ENCODE data around the gene SLPI. TPM values are rescaled to one million over a fixed set of nuclear protein-coding genes. Genes with fewer than 3 reads are reported as not detected.

SLPI gene
- total and polyA plus RNA-seq, 2 of the 13 experiments (the other 11 are each of a cell fraction or from before 2014, with no cell fraction given), result 0.13 TPM; not detected in 1

DNA sequence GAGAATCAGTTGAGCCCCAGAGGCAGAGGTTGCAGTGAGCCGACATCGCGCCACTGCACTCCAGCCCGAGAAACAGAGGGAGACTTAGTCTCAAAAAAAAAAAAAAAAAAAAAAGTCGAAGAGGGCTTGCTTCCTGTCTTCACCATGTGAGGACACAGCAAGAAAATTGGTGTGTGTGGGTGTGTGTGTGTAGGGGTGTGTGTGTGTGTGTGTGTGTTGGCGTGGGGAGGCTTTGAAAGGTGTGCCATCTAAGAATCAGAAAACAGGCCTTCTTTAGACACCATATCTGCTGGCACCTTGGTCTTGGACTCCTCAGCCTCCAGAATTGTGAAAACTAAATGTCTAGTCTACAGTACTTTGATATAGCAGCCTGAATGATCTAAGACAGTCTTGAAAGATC is 45.4 kb upstream of the SLPI start:
- DNase-seq (ENCODE audit: low spot score), result no peak
- Histone ChIP-seq H3K36me3 (replicated peaks in 1 of 2; ENCODE audit: control insufficient read depth in 1 of 2, insufficient read depth in 2 of 2, low read length in 2 of 2) (no peaks in the 10 kb centered on the region), H3K4me1 (ENCODE audit: insufficient read depth, low read length) (no peaks in the 10 kb centered on the region), H3K4me3 (replicated peaks in 1 of 3; ENCODE audit: insufficient read depth in 1 of 3, low read depth in 2 of 3, low read length in 3 of 3) (no peak overlapping the region), H3K9ac (ENCODE audit: insufficient read depth, low read depth, low read length) (no peak overlapping the region), H3K27ac (ENCODE audit: extremely low read length, insufficient read depth, low read length) (no peak overlapping the region), H3K9me3 (ENCODE audit: low read length) (no peaks in the 10 kb centered on the region), H3K4me2 (ENCODE audit: low read depth, low read length) (no peak overlapping the region), H4K20me1 (ENCODE audit: insufficient read depth, low read length) (no peaks in the 10 kb centered on the region), H2AFZ (ENCODE audit: low read length) (no peak overlapping the region), H3K79me2 (ENCODE audit: insufficient read depth, low read length) (no peaks in the 10 kb centered on the region), H3K27me3 (ENCODE audit: control insufficient read depth in 1 of 2, insufficient read depth in 2 of 2, low read length in 2 of 2) (peaks cover 3 to 10% of the 10 kb centered on the region in 2 experiments; a peak in 3 of 5 replicates)
- POLR2A ChIA-PET, result no interaction called here
- no TSS peak for BruUV-seq (replicated peaks)
- 56% methylated on average over 6 of the region's 6 CpGs for whole genome bisulfite sequencing (ENCODE audit: low lambda C conversion rate)
- CTCF ChIA-PET (ENCODE audit: low intra/inter-chr PET ratio, low total read pairs), result no interaction called here
- FAIRE-seq, result no peak
- ATAC-seq, result no peak
- intact Hi-C loops (cut with micrococcal nuclease; ENCODE audit: unreplicated experiment) (no loop called here), in situ Hi-C loops (cut with HindIII; ENCODE audit: extremely low pct_ligation_motif_present, low pct_unique_long_range_greater_than_20kb) (loop anchor here (10.0 kb wide), 1 partner anchor 285 kb away; no protein-coding TSS in a partner anchor)
- TF ChIP-seq ZNF629 (CRISPR knock-in tag; conservative IDR thresholded peaks at IDR 0.05), result no peak
- TF ChIP-seq, protein P1, sequence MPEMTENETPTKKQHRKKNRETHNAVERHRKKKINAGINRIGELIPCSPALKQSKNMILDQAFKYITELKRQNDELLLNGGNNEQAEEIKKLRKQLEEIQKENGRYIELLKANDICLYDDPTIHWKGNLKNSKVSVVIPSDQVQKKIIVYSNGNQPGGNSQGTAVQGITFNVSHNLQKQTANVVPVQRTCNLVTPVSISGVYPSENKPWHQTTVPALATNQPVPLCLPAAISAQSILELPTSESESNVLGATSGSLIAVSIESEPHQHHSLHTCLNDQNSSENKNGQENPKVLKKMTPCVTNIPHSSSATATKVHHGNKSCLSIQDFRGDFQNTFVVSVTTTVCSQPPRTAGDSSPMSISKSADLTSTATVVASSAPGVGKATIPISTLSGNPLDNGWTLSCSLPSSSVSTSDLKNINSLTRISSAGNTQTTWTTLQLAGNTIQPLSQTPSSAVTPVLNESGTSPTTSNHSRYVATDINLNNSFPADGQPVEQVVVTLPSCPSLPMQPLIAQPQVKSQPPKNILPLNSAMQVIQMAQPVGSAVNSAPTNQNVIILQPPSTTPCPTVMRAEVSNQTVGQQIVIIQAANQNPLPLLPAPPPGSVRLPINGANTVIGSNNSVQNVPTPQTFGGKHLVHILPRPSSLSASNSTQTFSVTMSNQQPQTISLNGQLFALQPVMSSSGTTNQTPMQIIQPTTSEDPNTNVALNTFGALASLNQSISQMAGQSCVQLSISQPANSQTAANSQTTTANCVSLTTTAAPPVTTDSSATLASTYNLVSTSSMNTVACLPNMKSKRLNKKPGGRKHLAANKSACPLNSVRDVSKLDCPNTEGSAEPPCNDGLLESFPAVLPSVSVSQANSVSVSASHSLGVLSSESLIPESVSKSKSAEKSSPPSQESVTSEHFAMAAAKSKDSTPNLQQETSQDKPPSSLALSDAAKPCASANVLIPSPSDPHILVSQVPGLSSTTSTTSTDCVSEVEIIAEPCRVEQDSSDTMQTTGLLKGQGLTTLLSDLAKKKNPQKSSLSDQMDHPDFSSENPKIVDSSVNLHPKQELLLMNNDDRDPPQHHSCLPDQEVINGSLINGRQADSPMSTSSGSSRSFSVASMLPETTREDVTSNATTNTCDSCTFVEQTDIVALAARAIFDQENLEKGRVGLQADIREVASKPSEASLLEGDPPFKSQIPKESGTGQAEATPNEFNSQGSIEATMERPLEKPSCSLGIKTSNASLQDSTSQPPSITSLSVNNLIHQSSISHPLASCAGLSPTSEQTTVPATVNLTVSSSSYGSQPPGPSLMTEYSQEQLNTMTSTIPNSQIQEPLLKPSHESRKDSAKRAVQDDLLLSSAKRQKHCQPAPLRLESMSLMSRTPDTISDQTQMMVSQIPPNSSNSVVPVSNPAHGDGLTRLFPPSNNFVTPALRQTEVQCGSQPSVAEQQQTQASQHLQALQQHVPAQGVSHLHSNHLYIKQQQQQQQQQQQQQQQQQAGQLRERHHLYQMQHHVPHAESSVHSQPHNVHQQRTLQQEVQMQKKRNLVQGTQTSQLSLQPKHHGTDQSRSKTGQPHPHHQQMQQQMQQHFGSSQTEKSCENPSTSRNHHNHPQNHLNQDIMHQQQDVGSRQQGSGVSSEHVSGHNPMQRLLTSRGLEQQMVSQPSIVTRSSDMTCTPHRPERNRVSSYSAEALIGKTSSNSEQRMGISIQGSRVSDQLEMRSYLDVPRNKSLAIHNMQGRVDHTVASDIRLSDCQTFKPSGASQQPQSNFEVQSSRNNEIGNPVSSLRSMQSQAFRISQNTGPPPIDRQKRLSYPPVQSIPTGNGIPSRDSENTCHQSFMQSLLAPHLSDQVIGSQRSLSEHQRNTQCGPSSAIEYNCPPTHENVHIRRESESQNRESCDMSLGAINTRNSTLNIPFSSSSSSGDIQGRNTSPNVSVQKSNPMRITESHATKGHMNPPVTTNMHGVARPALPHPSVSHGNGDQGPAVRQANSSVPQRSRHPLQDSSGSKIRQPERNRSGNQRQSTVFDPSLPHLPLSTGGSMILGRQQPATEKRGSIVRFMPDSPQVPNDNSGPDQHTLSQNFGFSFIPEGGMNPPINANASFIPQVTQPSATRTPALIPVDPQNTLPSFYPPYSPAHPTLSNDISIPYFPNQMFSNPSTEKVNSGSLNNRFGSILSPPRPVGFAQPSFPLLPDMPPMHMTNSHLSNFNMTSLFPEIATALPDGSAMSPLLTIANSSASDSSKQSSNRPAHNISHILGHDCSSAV (CRISPR knock-in tag; IDR thresholded peaks at IDR 0.05; ENCODE audit: borderline replicate concordance), result no peak
- TF ChIP-seq, protein P2, sequence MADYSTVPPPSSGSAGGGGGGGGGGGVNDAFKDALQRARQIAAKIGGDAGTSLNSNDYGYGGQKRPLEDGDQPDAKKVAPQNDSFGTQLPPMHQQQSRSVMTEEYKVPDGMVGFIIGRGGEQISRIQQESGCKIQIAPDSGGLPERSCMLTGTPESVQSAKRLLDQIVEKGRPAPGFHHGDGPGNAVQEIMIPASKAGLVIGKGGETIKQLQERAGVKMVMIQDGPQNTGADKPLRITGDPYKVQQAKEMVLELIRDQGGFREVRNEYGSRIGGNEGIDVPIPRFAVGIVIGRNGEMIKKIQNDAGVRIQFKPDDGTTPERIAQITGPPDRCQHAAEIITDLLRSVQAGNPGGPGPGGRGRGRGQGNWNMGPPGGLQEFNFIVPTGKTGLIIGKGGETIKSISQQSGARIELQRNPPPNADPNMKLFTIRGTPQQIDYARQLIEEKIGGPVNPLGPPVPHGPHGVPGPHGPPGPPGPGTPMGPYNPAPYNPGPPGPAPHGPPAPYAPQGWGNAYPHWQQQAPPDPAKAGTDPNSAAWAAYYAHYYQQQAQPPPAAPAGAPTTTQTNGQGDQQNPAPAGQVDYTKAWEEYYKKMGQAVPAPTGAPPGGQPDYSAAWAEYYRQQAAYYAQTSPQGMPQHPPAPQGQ (CRISPR knock-in tag; IDR thresholded peaks at IDR 0.05; ENCODE audit: borderline replicate concordance), result no peak
- TF ChIP-seq ZNF83 (CRISPR knock-in tag; IDR thresholded peaks at IDR 0.05; ENCODE audit: borderline replicate concordance), result no peak
- TF ChIP-seq ZNF496 (CRISPR knock-in tag; IDR thresholded peaks at IDR 0.05; ENCODE audit: insufficient replicate concordance), result no peak
- TF ChIP-seq ZMYM2 (CRISPR knock-in tag; IDR thresholded peaks at IDR 0.05), result no peak
- TF ChIP-seq ZNF230 (CRISPR knock-in tag; IDR thresholded peaks at IDR 0.05), result no peak
